GM21515 (cell line): ENCODE results near the gene LRRK1.

ENCODE experiments used
- ATAC-seq: cut with Tn5 transposase; IDR thresholded peaks from one replicate; pipeline ENCODE4 v1.9.1; 2021; ENCODE audit not compliant: unreplicated experiment

Gene LRRK1

DNA sequence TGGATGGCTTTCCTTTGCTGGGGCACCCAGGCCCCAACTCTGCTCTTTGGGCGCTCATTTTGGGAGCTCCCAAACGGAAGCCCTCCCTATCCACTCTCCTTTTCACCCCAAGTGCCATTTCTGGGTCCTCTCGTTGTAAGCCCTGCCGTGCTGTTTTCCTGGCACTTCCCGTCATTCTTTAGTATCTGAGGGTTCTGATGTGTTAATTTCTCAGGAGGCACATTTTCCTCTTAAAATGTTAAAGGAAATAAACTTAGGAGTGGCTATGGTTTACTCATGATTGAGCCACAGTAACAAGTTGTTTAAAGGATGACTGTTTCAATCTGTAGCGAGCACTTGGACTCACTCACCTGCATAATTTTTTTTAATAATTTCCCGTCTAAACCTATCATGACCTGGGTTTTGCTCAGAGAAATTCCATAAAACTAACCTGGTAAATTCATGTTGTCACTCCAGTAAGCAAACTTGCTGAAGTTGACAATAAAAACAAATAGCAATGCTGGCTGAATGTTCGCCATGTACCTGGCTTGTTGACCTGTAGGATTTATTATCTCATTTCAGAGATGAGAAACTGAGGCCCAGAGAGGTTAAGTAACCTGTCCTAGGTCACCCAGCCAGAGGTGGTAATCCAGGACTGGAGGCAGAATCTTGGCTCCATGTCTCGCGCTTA is 29.0 kb upstream of the LRRK1 start:
- no peak for ATAC-seq

DNA sequence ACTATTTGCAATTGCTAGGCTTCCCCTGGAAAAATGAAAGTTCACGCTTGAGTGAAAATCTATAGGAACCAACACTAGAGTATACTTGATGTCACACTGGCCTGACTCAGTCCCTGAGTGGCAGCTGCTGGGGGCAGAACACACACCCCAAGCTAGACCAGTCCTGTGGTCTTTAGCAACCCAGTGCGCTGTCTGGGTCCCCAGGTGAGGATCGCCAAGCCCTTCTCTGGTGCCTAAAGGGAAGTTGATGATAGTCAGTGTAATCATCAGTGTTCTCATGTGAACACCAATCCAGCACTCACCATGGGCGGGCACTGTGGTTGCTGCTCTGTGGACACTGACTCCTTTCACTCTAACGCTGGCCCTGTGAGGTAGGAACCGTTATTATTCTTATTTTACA is 28.3 kb upstream of the LRRK1 start:
- no peak for ATAC-seq

DNA sequence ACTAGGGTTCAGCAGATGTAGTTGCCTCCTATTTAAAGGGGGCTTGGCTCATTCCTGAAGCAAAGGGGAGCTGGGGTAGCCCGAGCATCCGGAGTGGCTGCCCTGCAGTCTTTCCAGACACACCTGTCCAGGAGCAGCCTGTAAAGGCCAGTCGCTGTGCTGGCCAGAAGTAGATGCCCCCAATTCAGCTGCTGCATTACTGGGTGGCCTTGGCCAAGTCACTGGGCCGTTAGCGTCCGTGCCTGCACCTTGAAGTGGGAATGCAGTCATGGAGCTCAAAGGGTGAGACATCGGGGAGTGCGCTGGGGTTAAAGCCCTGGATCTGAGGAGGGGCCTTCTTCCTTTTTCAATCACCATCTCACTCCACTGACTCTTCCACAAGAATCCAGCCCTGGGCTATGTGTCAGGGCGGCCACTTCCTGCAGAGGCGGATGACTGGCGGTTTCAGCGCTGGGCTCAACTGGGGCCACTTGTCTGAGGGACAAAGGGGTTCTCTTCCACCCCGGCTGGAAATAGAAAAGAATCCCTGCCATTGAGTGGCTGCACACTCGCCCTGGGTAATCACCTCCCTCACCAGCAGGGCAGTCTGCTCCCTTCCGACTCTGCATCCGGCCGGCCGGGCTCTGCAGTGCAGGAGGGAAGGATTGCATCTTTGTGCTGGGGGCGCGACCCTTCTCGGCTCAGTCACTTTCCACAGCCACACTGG is 27.7 kb upstream of the LRRK1 start:
- no peak for ATAC-seq

DNA sequence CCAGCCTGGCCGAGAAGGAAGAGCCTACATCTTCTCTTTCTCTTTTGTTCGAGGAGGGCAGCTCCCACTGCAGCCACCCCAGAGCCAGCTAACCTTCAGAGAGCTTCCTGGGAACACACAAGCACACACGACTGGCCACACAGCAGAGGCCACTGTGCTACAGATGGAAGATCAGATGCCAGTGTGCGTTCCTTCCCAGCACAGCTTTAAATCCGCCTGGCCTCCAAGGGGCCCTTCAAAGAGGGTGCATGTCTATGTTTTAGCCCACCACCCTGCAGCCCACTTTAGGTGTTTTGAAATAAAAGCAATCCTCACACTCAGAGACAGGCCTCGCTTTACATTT is 27.2 kb upstream of the LRRK1 start:
- no peak for ATAC-seq

DNA sequence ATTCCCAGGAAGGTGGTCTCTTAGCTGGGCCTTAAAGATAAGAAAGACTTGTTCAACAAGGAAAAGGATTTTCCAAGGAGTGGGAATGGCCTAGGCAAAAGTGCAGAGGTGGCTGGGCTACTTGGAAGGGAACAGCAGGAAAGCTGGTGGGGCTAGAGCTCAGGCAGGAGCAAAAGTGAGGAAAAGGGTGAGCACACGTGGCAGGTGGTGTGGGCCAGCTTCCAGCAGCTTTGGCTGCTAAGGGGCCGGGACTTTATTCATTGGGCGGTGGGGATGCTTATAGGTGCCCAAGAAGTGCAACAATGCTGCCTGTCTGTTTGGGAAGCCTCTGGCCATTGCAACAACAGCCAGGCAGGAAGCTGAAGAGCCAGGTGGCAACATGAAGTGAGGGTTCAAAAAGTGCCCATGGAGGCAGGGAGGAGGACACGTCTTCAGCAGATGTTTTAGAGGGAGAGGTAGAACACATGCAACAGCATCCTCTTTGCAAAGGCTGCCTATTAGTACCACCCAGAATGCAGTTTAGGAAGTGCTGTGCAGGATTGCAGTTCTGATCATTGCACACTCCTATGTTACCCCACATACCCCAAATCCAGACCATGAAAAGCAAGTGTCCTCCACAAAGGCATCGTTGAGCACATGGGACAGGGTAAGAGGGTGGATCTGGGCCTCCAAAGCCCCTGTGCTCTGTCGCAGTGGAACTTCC is 25.7 kb upstream of the LRRK1 start:
- ATAC-seq = no peak

DNA sequence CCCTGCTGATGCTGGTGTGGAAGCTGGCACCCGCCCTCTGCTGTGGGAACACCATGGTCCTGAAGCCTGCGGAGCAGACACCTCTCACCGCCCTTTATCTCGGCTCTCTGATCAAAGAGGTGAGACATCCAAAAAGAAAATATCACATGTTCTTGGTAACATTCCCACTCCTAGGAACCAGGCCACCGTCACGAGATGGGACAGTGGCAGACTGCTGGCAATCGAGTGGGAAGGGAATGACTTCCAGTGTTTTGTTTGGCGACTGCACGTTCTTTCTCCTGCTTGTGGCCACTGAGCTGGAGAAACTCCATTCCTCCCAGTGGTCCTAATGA is 25.2 kb upstream of the LRRK1 start:
- ATAC-seq = no peak

DNA sequence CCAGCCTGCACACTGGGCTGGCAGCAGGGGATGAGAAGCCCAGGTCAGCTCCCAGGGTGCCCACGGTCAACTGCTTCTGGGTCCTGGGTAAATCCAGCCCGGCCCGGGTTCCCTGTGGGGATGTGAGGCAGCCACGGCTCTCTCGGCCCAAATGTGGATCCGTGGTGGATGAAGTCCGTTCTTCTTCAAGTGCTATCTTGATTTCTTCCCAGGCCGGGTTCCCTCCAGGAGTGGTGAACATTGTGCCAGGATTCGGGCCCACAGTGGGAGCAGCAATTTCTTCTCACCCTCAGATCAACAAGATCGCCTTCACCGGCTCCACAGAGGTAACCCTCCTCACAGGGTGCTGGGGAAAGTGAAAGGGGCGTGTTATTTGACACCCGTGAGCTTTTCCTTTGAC is 23.4 kb upstream of the LRRK1 start:
- no peak for ATAC-seq

DNA sequence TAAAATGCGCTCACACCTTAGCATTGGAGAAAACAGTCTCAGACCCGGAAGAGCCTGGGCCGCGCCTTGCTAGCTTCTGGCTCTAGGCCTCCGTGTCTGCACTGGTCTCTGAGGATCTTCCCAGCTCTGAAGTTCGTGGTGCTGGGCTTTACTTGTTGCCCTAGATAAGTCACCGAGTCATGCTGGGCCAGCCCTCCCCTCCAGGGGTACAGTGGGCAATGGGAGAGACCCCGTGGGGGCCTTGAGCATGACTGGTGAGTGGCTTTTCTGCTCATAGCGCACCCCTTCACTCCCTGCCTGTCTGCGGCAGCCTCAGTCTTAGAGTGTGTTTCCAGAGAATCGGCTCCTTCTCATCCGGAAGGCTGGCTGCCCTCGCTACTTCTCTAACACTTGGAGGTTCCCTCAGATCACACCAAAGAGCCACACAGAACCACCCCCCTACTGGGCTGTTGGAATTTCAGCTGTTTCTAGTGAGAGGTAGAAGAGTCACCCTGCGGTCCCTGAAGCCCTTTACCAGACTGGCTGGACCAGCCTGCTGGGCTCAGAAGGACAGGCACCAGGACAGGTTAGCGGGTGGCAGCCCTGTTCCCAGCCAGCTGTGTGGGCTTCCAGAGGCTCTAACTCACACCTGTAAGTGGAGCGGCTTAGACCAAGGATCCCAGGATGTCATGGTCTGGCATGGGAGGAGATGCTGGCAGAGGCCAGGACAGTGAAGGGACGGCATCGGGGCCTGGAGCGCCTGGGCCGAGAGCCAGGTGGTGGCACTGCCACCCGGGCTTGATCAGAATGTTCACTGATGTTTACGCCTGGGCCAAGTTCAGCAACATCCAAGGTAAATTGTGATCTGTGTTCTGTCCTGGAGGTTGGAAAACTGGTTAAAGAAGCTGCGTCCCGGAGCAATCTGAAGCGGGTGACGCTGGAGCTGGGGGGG is 21.7 kb upstream of the LRRK1 start:
- no peak for ATAC-seq

DNA sequence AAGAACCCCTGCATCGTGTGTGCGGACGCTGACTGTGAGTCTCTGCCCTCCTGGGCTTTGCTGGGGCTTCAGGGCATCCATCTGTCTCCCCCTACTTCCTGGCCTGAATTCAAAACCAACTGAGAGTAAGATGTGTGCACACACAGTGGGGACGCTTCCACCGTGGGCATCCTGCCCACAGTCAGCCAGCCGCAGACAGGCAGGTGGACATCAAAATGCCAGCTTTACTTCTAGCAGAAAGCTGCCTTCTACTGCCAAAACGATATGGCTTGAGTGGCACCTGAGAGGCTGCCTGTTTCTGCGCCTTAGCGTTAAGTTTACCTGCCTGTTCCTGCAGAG is 21.0 kb upstream of the LRRK1 start:
- ATAC-seq = no peak

DNA sequence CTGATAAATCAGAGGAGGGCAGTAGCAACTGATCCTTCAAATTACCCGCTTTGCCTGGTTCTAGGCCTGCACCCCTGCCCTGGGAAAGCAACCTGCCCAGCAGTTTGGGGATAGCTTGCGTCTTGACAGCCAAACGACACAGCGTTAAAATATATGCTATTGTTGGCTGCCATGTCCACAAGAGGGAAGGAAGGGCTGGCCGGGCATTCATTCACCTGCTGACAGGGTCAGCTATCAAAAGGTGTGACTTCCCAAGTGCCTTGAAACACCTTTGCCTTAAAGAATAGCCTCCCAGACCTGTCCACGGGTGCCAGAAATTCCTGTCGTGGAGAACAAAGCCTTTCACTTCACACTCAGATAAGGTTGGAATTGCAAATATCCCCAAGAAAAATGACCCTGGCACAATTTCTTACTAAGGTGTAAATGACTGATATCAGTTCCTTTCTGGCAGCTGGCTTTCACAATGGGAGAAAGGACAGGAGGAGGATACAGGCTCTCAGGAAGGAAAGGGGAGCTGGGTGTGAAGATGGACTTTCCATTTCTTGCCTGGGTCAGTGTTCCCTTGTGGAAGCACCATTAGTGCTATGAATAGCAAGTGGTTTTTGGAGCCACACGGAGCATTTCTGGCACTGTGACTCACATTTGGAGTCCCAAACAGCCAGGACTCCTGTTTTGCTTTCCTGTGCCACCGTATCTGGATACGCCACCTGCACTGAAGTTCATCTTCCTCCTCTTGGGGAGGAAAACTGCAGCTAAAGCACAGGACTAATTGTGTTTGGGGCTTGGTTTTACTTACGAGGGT is 20.3 kb upstream of the LRRK1 start:
- no peak for ATAC-seq

DNA sequence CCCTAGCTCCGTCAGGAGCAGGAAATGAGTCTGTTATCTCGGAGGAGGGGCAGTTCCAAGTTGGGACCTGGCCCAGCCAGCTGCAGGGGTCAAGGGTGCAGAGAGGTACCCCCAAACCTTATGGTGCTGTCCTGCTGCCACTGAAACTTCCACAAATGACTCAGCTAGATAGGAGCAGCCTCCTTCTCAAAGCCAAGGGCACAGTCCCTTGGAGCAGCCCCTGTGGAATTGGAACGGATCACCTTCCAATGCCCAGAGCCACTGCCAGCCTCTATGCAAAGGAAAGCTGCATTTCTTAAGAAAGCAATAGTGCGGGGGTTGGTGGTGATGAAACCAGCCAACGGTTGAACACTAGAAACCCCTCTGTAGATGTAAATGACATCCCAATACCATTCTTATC is 19.6 kb upstream of the LRRK1 start:
- no peak for ATAC-seq

DNA sequence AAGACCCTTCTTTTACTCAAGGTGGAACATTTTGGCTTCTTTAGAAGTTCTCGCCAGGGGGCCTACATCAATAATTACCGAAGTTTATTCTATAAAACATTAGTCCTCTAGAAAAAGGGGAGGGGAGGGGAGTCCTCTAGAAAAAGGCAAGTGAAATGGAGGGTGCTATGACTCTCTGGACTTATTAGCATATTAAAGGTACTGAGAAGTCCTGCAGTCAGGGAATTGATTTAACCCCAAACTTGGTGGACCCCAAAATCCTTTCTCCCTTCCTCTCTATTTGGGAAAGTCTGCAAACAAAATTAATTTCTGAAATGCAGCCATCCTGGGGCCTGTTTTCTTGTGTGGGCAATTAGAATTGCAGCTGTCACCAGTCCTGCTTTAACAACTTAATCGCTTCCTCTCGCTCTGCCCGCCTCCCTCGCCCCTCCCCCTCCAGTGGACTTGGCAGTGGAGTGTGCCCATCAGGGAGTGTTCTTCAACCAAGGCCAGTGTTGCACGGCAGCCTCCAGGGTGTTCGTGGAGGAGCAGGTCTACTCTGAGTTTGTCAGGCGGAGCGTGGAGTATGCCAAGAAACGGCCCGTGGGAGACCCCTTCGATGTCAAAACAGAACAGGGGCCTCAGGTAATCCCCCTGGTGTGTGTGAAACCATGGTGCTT is 18.9 kb upstream of the LRRK1 start:
- ATAC-seq = no peak

DNA sequence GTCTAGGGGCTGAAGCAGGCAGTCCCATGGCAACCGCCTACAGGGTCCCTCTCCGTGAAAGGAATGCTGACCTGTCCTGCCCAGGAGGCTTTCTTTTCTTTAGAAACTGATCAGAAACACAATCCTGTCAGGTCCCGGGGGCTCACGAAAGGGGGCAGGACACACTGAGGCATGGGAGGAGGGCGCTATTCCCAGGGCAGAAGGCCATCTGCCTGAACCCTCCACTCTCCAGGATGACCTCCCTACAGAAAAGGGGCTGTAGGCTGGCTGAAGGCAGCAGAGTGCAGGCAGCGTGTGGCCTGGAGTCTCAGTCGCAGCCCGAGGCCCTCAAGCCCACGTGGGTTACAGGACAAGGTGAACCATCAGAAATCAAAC is 18.4 kb upstream of the LRRK1 start:
- ATAC-seq = no peak

DNA sequence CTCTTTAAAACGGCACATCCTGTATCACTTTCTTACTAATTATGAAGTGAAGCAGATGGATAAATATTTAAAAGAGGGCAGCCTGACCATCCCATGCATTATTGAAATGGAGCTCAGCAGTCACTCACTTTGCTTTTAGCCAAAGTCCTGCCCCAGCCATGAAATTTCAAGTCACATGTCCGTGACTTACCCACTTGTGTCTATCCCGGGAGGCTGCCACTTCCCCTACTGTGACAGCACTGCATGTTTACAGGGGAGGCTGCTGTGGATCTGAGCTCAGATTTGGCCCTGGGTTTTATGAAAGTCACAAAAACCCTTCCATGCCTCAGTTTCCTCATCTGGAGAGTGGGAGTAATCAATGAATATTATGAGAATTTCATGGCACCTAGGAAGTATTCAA is 17.9 kb upstream of the LRRK1 start:
- no peak for ATAC-seq

DNA sequence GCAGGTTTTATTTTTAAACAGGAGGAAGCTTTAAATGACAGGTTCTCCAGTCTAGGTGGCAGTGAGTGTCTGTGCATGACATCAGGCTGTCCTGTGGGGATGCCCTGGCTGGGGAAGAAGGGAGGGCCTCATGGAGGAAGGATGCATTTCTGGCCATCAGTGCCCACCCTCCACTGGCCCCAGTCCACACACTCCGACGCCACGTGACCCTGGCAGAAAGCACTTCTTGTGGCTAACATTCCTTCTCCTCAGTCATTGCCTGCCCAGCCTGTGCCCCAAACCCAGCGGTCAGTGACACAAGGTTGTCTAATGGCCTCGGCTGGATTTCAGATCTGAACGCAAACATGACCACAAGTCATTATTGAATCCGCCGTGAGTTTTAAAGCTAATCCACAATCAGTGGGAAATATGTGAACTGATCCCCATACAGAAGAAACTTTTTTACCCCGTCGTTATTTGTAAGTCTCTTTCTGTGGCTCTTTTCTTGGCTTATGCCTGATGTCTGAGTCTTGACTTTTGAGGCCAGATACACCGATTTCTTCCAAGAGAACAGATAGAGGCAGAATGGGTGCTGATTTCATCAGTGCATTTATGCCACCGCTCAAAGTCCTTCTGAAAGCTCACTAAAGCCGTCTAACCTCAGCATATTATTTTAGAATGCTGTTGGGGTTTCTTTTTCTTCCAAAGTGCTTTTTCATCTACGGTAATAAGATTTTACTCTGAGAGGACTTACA is 17.3 kb upstream of the LRRK1 start:
- ATAC-seq = no peak

DNA sequence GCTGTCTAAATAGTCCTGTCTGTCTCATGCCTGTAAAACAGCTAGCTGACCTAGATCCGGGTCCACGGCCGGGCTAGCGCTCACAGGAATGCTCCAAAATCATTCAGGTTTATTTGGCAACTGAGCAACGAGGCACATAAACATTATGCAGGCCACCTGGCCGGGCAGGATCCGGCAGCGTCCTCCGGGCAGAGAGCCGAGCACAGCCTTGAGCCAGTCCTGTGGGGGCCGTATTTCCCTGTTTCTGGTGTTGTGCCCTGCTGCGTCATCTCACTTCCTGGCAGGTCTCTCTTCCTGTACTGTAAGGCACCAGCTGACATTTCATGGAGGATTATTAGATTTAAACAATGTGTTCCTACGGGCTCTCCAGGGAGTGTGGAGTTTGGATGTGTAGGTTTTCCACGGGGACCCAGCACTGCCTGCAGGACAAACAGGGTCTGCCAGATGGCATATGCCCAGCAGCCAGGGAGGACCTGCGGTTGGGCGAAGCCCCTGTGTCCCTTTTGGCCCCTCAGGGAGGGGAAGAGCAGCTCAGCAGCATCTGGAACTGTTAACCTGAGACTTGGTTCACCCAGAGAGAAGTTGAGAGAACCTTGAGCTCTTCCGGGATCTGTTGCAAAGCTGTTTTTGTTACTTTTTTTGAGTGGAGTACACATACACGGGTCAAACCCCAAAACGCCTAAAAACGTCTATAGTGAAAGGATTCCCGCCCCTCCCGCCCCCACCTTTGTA is 16.6 kb upstream of the LRRK1 start:
- no peak for ATAC-seq

DNA sequence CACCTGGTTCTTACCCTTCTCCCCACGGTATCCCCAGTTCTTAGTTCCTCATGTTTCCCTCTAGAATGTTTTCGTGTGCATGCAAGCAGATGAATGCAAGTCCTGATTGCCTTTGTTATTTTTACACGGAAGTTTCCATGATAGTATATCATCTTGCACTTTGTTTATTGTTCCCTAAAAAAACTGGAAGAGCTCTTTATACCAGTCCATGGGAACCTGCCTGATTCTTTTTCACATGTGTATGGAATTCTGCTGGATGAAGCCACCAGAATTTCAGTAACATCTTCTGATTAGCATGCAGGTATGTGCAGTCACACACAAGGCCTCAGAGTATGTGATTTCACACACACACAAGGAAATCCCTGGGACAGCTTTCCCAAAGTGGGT is 16.0 kb upstream of the LRRK1 start:
- no peak for ATAC-seq

DNA sequence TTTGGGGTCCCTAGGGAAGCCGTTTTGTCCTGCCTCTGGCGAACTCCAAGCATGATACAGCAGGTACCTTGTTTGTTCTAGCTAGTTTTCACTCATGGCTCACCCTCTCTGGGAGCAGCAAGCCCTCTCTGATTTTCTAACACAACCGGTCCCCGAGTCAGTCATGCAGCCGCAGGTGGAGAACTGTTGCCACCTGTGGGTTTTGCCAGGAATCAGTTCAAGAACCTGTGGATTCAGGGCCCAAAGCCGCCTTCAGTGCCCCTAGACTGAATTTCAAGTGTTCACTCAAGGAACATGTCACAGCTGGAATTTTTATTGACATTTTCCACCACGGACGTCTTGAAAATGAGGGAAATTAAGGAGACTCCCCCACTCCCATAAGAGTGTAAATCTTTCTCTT is 13.3 kb upstream of the LRRK1 start:
- ATAC-seq = no peak

DNA sequence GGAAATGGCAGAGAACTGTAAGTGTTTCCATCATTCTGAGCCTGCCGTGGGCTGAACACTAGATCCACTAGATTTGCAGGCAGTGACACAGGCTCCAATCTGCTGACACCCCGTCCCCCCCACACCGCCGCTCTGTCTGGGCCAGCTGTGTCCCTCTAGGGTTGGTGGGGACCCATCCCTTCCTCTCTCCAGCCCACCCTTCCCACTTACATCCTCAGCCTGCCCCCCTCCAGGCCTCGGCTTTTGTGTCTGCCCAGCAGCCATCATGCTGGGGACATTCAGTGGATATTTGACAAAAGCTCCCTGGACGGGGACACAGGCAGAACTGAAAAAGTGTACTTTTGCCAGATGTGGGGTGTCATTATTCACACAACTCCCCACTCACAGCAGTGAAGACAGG is 10.7 kb upstream of the LRRK1 start:
- no peak for ATAC-seq
